ENCODE data around the gene PSMC5. TPM values are rescaled to one million over a fixed set of nuclear protein-coding genes. Genes with fewer than 3 reads are reported as not detected.
A peak's percentile ranks its signal among the peaks of the same experiment; 100 is the strongest.

PSMC5 gene
- total RNA-seq, 2 donors from 2014 or later, result 137 TPM

DNA sequence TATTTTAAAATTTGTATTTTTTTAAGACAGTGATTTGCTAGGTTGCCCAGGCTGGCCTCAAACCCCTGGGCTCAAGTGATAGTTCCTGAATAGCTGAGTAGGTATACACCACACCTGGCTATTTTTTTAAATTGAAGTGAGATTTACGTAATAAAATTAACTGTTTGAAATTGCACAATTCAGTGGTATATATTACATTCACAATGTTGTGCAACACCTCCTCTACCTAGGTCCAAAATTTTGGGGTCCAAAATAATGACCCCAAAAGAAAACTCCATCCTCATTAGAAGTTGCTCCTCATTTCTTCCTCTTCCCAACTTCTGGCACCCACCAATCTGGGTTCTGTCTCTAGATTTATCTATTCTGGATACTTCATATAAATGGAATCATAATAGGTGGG, 18.3 kb downstream of the PSMC5 start:
- DNase-seq, result no peak
- H3K4me3 Mint-ChIP-seq, result no peak overlapping the region
- Histone ChIP-seq H3K27ac (ENCODE audit: low read depth, low read length) (no peak overlapping the region), H3K36me3 (ENCODE audit: control insufficient read depth, insufficient read depth, low read length) (no peaks in the 10 kb centered on the region), H3K4me3 (ENCODE audit: low read length) (no peak overlapping the region), H3K9me3 (ENCODE audit: control insufficient read depth, low read length) (no peaks in the 10 kb centered on the region), H3K4me1 (ENCODE audit: control insufficient read depth, insufficient read depth, low read length) (peaks cover 8% of the 10 kb centered on the region), H3K27me3 (ENCODE audit: control insufficient read depth, insufficient read depth, low read length, poor library complexity, severe bottlenecking) (peaks cover 5% of the 10 kb centered on the region), H3K9ac (ENCODE audit: extremely low read depth, low read length, poor library complexity, severe bottlenecking) (no peak overlapping the region)
- H3K4me1 Mint-ChIP-seq, result peaks cover 14% of the 10 kb centered on the region
- TF ChIP-seq, protein P1, sequence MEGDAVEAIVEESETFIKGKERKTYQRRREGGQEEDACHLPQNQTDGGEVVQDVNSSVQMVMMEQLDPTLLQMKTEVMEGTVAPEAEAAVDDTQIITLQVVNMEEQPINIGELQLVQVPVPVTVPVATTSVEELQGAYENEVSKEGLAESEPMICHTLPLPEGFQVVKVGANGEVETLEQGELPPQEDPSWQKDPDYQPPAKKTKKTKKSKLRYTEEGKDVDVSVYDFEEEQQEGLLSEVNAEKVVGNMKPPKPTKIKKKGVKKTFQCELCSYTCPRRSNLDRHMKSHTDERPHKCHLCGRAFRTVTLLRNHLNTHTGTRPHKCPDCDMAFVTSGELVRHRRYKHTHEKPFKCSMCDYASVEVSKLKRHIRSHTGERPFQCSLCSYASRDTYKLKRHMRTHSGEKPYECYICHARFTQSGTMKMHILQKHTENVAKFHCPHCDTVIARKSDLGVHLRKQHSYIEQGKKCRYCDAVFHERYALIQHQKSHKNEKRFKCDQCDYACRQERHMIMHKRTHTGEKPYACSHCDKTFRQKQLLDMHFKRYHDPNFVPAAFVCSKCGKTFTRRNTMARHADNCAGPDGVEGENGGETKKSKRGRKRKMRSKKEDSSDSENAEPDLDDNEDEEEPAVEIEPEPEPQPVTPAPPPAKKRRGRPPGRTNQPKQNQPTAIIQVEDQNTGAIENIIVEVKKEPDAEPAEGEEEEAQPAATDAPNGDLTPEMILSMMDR (conservative IDR thresholded peaks at IDR 0.05), result no peak
- no peak overlapping the region for H3K27ac Mint-ChIP-seq
- WGBS, 2 experiments (ENCODE audit: insufficient coverage in 1 of 2, insufficient read length in 1 of 2), result no CpG with 5 or more reads among the region's 1 CpG
- peaks cover 20% of the 10 kb centered on the region for H3K9me3 Mint-ChIP-seq
- peaks cover 2% of the 10 kb centered on the region for H3K36me3 Mint-ChIP-seq (ENCODE audit: low read depth)
- peaks cover 51% of the 10 kb centered on the region for H3K27me3 Mint-ChIP-seq (ENCODE audit: insufficient read depth)

DNA sequence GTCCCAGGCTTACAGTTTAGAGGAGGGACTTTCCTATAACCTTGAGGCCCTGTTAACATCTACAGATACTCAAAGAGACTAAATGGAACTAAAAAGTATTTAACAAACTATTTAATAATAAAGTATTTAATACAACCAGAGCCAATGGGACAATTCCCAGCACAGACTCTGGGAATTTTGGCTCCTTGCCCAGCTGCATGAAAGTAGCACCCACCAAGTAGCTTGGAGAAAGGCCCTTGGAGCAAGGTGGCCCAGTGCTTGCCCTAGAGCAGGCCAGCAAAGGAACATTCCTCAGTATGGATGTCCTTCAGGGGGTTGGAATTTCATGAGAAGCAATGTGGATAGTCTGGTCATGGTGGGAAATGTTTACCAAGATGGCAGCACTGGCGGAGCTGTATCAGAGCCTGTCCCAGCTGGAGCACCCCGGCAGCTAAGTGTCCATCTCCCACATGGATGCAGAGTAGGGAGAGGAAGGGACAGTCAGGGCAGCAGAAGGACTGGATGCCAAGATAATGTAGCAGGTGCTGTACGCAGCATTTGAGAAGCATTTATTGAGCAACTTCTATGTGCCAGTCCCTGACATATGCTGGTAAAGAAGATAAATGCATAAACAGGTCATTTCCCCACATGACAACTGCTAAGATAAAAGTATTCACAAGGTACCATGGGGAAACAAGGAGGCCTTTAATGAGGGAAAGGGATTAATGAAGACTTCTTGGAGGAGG, 20.5 kb downstream of the PSMC5 start:
- H3K4me3 Mint-ChIP-seq, result no peak overlapping the region
- Histone ChIP-seq H3K27me3 (ENCODE audit: control insufficient read depth, insufficient read depth, low read length, poor library complexity, severe bottlenecking) (peaks cover 9% of the 10 kb centered on the region), H3K36me3 (ENCODE audit: control insufficient read depth, insufficient read depth, low read length) (no peaks in the 10 kb centered on the region), H3K4me1 (ENCODE audit: control insufficient read depth, insufficient read depth, low read length) (no peaks in the 10 kb centered on the region), H3K4me3 (ENCODE audit: low read length) (no peak overlapping the region), H3K27ac (ENCODE audit: low read depth, low read length) (no peak overlapping the region), H3K9ac (ENCODE audit: extremely low read depth, low read length, poor library complexity, severe bottlenecking) (no peak overlapping the region), H3K9me3 (ENCODE audit: control insufficient read depth, low read length) (no peaks in the 10 kb centered on the region)
- peaks cover 67% of the 10 kb centered on the region for H3K27me3 Mint-ChIP-seq (ENCODE audit: insufficient read depth)
- no peak for DNase-seq
- H3K9me3 Mint-ChIP-seq, result peaks cover 20% of the 10 kb centered on the region
- H3K27ac Mint-ChIP-seq, result no peak overlapping the region
- TF ChIP-seq, protein P1 (conservative IDR thresholded peaks at IDR 0.05), result no peak
- WGBS, 2 experiments (ENCODE audit: insufficient coverage in 1 of 2, insufficient read length in 1 of 2), result 96 to 98% methylated on average over 3 of the region's 3 CpGs
- no peaks in the 10 kb centered on the region for H3K36me3 Mint-ChIP-seq (ENCODE audit: low read depth)
- peaks cover 3% of the 10 kb centered on the region for H3K4me1 Mint-ChIP-seq

GRCh38 chr17:63848834-63849689, 21.8 kb downstream of the PSMC5 start:
- Histone ChIP-seq H3K9me3 (ENCODE audit: control insufficient read depth, low read length) (no peaks in the 10 kb centered on the region), H3K36me3 (ENCODE audit: control insufficient read depth, insufficient read depth, low read length) (no peaks in the 10 kb centered on the region), H3K27ac (ENCODE audit: low read depth, low read length) (no peak overlapping the region), H3K4me3 (ENCODE audit: low read length) (no peak overlapping the region), H3K4me1 (ENCODE audit: control insufficient read depth, insufficient read depth, low read length) (no peaks in the 10 kb centered on the region), H3K9ac (ENCODE audit: extremely low read depth, low read length, poor library complexity, severe bottlenecking) (peak overlapping the region; percentile 44), H3K27me3 (ENCODE audit: control insufficient read depth, insufficient read depth, low read length, poor library complexity, severe bottlenecking) (peaks cover 21% of the 10 kb centered on the region)
- WGBS, 2 experiments (ENCODE audit: insufficient coverage in 1 of 2, insufficient read length in 1 of 2), result 67 to 76% methylated on average over 56 to 82 of the region's 82 CpGs
- Mint-ChIP-seq H3K27me3 (ENCODE audit: insufficient read depth) (peaks cover 68% of the 10 kb centered on the region), H3K9me3 (peaks cover 20% of the 10 kb centered on the region), H3K36me3 (ENCODE audit: low read depth) (no peaks in the 10 kb centered on the region), H3K4me1 (peaks cover 3% of the 10 kb centered on the region), H3K27ac (peak overlapping the region; percentile 96), H3K4me3 (peak overlapping the region; percentile 53)
- TF ChIP-seq, protein P1 (conservative IDR thresholded peaks at IDR 0.05), result peak; percentile 75
- DNase-seq, result peak; percentile 99
